NB4 (cell line): ENCODE results near the gene CRACR2B.

Experiments used
- CTCF ChIP-seq: IDR thresholded peaks from one replicate; pipeline ENCODE4 v1.5.1; 2012; ENCODE audit warnings: low read depth, low read length
- MYC ChIP-seq: IDR thresholded peaks from 2 replicates; pipeline ENCODE4 v1.6.1; 2011; ENCODE audit warnings: low read depth, low read length
- POLR2A ChIP-seq: IDR thresholded peaks from 2 replicates; pipeline ENCODE4 v1.6.1; 2011; ENCODE audit warnings: mild to moderate bottlenecking; ENCODE audit not compliant: insufficient read length; ENCODE audit errors: extremely low read depth
- TF ChIP-seq, protein P1 (sequence below): IDR thresholded peaks from 2 replicates; pipeline ENCODE4 v1.6.1; 2011; ENCODE audit warnings: low read depth, low read length

DNA sequence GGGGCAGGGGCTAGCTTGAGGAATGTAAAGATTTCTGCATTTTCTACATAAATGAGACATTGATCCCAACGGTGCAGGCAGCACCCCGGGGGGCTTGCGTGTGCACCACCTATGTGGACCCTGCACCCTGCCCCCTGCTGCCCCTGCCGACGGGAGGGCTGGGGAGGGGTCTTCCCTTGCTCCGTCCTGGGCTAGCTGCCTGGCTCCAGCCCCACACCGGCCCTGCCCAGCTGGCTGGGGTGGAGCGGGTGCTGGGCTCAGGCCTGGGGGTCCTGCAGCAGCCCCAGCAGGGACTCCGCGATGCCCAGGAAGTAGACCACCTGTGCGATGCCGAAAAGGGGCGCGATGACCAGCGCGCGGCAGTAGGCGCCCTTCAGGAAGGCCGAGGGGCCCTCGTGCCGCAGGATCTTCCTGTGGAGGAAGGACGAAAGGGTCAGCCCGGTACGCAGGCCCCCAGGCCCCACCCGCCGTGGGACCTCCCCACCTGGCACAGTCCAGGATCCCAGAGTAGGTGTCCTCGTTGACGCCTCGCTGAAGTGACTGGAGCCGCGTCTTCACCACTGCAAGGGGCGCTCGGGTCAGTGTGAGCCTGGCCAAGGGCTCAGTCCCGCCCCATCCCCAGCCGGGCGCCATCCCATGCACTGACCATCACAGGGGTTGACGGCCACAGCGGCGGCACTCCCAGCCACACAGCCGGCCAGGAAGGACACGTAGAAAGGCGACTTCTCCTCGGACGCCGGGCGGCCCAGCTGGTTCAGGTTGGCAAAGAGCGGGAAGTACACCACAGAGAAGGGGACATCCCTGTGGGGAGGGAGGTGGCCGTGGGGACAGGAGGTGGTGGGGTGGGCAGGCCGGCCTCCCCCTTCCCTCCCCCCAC is 35.8 kb upstream of the CRACR2B start:
- TF ChIP-seq CTCF (no peak), MYC (no peak), POLR2A (no peak)
- TF ChIP-seq, protein P1, sequence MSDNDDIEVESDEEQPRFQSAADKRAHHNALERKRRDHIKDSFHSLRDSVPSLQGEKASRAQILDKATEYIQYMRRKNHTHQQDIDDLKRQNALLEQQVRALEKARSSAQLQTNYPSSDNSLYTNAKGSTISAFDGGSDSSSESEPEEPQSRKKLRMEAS = no peak
